Astrocyte (in vitro differentiated cells and primary cell): ENCODE results near the gene TBKBP1.

Experiments used
- EZH2 ChIP-seq: IDR thresholded peaks from 2 replicates; pipeline ENCODE4 v1.6.1; 2012; ENCODE audit warnings: mild to moderate bottlenecking, low read length, inconsistent platforms; ENCODE audit not compliant: insufficient read depth
- TF ChIP-seq, protein P1 (sequence below): IDR thresholded peaks from 2 replicates; pipeline ENCODE4 v1.5.1; 2011; ENCODE audit warnings: low read depth, mild to moderate bottlenecking, inconsistent platforms, low read length, moderate library complexity; ENCODE audit not compliant: insufficient read depth

DNA sequence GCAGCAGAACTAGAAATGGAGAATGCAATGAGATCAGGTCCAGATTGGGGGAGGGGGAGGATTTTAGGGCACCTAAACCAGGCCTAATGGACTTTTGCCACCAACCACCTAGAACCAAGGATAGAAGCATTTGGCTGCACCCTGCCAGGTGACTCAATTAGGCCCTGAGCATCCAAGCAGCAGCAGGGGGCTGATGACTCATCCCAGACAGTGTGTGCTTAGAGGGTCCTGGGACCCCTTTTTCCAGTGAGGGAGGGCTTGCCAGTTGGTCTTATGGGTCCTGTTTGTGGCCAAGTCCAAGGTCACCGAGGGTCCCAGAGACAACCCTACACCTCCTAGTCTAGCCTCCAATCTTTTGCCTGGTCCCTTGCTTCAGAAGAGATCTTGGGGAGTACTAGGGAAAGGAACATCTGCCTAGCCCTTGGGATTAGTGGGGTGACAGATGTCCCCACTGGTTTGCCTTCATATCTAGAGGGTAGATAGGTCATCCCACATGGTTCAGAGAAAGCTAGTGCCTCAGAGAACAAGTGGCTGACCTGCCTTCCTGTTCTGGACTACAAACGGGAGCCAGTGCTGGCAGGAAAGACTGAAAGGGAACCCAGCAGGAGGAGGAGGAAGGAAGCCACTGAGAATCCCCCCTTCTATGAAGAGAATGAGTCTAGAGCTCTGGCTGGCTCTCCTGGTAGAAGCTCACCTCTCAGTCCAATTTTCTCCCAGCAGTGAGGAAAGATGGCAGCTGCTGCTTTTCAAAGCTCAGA lies 1.6 kb upstream of the TBKBP1 start:
- TF ChIP-seq, protein P1, sequence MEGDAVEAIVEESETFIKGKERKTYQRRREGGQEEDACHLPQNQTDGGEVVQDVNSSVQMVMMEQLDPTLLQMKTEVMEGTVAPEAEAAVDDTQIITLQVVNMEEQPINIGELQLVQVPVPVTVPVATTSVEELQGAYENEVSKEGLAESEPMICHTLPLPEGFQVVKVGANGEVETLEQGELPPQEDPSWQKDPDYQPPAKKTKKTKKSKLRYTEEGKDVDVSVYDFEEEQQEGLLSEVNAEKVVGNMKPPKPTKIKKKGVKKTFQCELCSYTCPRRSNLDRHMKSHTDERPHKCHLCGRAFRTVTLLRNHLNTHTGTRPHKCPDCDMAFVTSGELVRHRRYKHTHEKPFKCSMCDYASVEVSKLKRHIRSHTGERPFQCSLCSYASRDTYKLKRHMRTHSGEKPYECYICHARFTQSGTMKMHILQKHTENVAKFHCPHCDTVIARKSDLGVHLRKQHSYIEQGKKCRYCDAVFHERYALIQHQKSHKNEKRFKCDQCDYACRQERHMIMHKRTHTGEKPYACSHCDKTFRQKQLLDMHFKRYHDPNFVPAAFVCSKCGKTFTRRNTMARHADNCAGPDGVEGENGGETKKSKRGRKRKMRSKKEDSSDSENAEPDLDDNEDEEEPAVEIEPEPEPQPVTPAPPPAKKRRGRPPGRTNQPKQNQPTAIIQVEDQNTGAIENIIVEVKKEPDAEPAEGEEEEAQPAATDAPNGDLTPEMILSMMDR = no peak
- TF ChIP-seq EZH2 = no peak
